Eye (tissue), 1 donor: ENCODE results near the gene CDK8.

Experiments
- DNase-seq: peaks from one replicate; pipeline ENCODE4 v3.0.0-alpha.2; 2015

CDK8 gene

GRCh38 chr13:26449063-26449848 lies 195.3 kb downstream of the CDK8 start:
- no peak for DNase-seq
